Activated CD8-positive, alpha-beta memory T cell treated with anti-CD3 and anti-CD28 coated beads, Interleukin-2, amount 10 ng/mL, durations not matched to agents 7 days and 5 days (primary cell): Measurements from ENCODE around the gene DCTN3. TPM values are rescaled to one million over a fixed set of nuclear protein-coding genes. Genes with fewer than 3 reads are reported as not detected.

Source experiments
- ATAC-seq: fragments of 150-1000 bp; cut with Tn5 transposase; one replicate; pipeline ENCODE4 v1.10.0; 2021; ENCODE audit warnings: moderate library complexity
- CTCF ChIA-PET: fragments of 350-600 bp; sonication (Branson Sonifier 250); formaldehyde crosslinking; loops from one replicate; lab custom pipeline; 2021; ENCODE audit warnings: antibody characterized with exemption; lab: Charles Lee
- DNase-seq: peaks from one replicate; pipeline ENCODE4 v3.0.0-alpha.2; 2020
- H3K27ac Mint-ChIP-seq: one replicate; pipeline ENCODE4 v1.8.0; 2021; ENCODE audit warnings: mild to moderate bottlenecking, mixed read lengths
- H3K27me3 Mint-ChIP-seq: one replicate; pipeline ENCODE4 v1.8.0; 2021; ENCODE audit warnings: mixed read lengths
- H3K36me3 Mint-ChIP-seq: one replicate; pipeline ENCODE4 v1.8.0; 2021; ENCODE audit warnings: mild to moderate bottlenecking, mixed read lengths
- H3K4me1 Mint-ChIP-seq: one replicate; pipeline ENCODE4 v1.8.0; 2021; ENCODE audit warnings: mixed read lengths
- H3K4me3 Mint-ChIP-seq: one replicate; pipeline ENCODE4 v1.8.0; 2021; ENCODE audit warnings: mild to moderate bottlenecking, moderate library complexity, mixed read lengths
- H3K9me3 Mint-ChIP-seq: one replicate; pipeline ENCODE4 v1.8.0; 2022; ENCODE audit warnings: low read depth, mixed read lengths
- total RNA-seq, 2 experiments: library from RNA; stranded (reverse); gene quantifications; one replicate each; pipeline ENCODE4 v1.2.3, GENCODE V29; 2021

The DCTN3 gene
- total RNA-seq, 2 experiments from 2014 or later: 106 to 120 TPM

- Mint-ChIP-seq H3K4me1 (no peaks in the 10 kb centered on the region), H3K4me3 (no peak overlapping the region), H3K36me3 (no peaks in the 10 kb centered on the region), H3K27me3 (peaks cover 17% of the 10 kb centered on the region), H3K27ac (no peak overlapping the region), H3K9me3 (no peaks in the 10 kb centered on the region)
- DNase-seq: no peak
- no peak for ATAC-seq
- CTCF ChIA-PET: interaction anchor here (2.6 kb wide), 1 partner anchor 21 kb away, joined by 8 read pairs; no protein-coding TSS in a partner anchor
These were observed 49.4 kb downstream of the DCTN3 start for GRCh38 chr9:34570809-34571480.

GRCh38 chr9:34570376-34570775 is 49.9 kb downstream of the DCTN3 start:
- Mint-ChIP-seq H3K4me3 (no peak overlapping the region), H3K4me1 (no peaks in the 10 kb centered on the region), H3K27ac (no peak overlapping the region), H3K27me3 (peaks cover 14% of the 10 kb centered on the region), H3K9me3 (no peaks in the 10 kb centered on the region), H3K36me3 (no peaks in the 10 kb centered on the region)
- DNase-seq: no peak
- no peak for ATAC-seq
- CTCF ChIA-PET: interaction anchor here (2.6 kb wide), 1 partner anchor 21 kb away, joined by 8 read pairs; no protein-coding TSS in a partner anchor

GRCh38 chr9:34568774-34569173 is 51.5 kb downstream of the DCTN3 start:
- peaks cover 11% of the 10 kb centered on the region for H3K27me3 Mint-ChIP-seq
- no peak overlapping the region for H3K27ac Mint-ChIP-seq
- CTCF ChIA-PET: interaction anchor here (1.1 kb wide), 1 partner anchor 191 kb away, joined by 3 read pairs; no protein-coding TSS in a partner anchor

GRCh38 chr9:34568133-34568532 is 52.2 kb downstream of the DCTN3 start:
- CTCF ChIA-PET: interaction anchor here (1.1 kb wide), 1 partner anchor 191 kb away, joined by 3 read pairs; no protein-coding TSS in a partner anchor
- no peak for ATAC-seq
- Mint-ChIP-seq H3K27me3 (peaks cover 14% of the 10 kb centered on the region), H3K4me3 (no peak overlapping the region), H3K9me3 (no peaks in the 10 kb centered on the region), H3K4me1 (no peaks in the 10 kb centered on the region), H3K36me3 (no peaks in the 10 kb centered on the region), H3K27ac (no peak overlapping the region)
- no peak for DNase-seq

More at GRCh38 chr9:34568774-34569173, 51.5 kb downstream of the DCTN3 start:
- ATAC-seq: no peak
- Mint-ChIP-seq H3K4me3 (no peak overlapping the region), H3K4me1 (no peaks in the 10 kb centered on the region), H3K36me3 (no peaks in the 10 kb centered on the region), H3K9me3 (no peaks in the 10 kb centered on the region)
- DNase-seq: no peak

- H3K9me3 Mint-ChIP-seq: no peaks in the 10 kb centered on the region
- CTCF ChIA-PET: no interaction called here
- ATAC-seq (no peak), DNase-seq (no peak)
- no peaks in the 10 kb centered on the region for H3K4me1 Mint-ChIP-seq
- H3K4me3 Mint-ChIP-seq: no peak overlapping the region
- no peak overlapping the region for H3K27ac Mint-ChIP-seq
- peaks cover 14% of the 10 kb centered on the region for H3K27me3 Mint-ChIP-seq
- no peaks in the 10 kb centered on the region for H3K36me3 Mint-ChIP-seq
These were observed 53.3 kb downstream of the DCTN3 start for GRCh38 chr9:34566972-34567371.

GRCh38 chr9:34566322-34566721 is 54.0 kb downstream of the DCTN3 start:
- CTCF ChIA-PET: no interaction called here

DNA sequence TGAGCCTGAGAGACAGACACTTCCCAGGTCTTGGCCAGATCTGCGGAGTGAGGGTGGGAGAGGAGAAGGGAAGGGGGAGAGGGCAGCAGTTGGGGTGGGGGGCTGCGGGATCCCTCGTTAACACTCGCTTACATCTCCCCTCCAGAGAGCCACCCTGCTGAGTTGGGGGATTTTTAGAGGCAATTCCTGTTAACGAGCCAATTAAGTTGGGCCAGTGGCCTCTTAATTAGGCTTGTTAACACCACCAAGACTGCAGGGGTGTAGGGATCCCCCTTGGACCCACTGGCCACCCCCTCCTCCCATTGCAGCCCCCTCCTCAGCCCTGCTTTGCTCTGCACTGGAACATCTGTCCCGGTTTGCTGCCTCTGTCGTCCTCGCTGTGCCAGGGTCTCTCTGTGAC is 54.4 kb downstream of the DCTN3 start:
- Mint-ChIP-seq H3K4me3 (no peak overlapping the region), H3K36me3 (no peaks in the 10 kb centered on the region), H3K4me1 (no peaks in the 10 kb centered on the region), H3K9me3 (no peaks in the 10 kb centered on the region), H3K27me3 (peaks cover 18% of the 10 kb centered on the region), H3K27ac (no peak overlapping the region)
- no peak for ATAC-seq
- CTCF ChIA-PET: no interaction called here
- DNase-seq: no peak

More at GRCh38 chr9:34566322-34566721, 54.0 kb downstream of the DCTN3 start:
- peaks cover 15% of the 10 kb centered on the region for H3K27me3 Mint-ChIP-seq
- no peak overlapping the region for H3K27ac Mint-ChIP-seq
- no peaks in the 10 kb centered on the region for H3K9me3 Mint-ChIP-seq
- no peaks in the 10 kb centered on the region for H3K36me3 Mint-ChIP-seq
- H3K4me1 Mint-ChIP-seq: no peaks in the 10 kb centered on the region
- ATAC-seq (no peak), DNase-seq (no peak)
- H3K4me3 Mint-ChIP-seq: no peak overlapping the region

DNA sequence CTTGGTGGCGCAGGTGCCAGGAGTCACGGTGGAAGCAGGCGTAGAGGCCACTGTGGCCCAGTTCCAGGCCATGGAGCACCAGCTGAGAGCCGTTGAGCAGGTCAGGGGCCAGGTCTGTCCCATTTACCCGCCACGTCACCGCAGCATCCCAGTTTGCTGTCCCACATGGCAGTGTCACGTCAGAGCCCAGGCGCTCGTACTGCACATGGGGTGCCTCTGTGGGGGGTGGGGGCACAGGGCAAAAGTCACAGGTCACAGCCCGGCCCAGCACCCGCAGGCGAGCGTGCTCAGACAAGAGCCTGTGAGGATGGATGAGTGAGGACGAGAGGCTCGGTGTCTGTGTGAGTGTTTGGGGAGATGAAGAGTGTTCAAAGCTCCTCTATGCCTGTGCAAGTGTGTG is 55.7 kb downstream of the DCTN3 start:
- Mint-ChIP-seq H3K27ac (no peak overlapping the region), H3K36me3 (no peaks in the 10 kb centered on the region), H3K27me3 (peaks cover 22% of the 10 kb centered on the region), H3K4me1 (no peaks in the 10 kb centered on the region), H3K4me3 (no peak overlapping the region), H3K9me3 (no peaks in the 10 kb centered on the region)
- ATAC-seq (peak; percentile 12), DNase-seq (no peak)
- CTCF ChIA-PET: no interaction called here

Other genes starting within 250 kb of the DCTN3 start
- 1 to 10 TPM; 3.7 to 4.2 TPM for gene MYORG, start 243.6 kb downstream of the DCTN3 start, total RNA-seq
- 10 to 100 TPM in 1 of 2 experiments, 1 to 10 TPM in 1; 7.9 to 13.8 TPM for gene FAM219A, start 161.9 kb downstream of the DCTN3 start, total RNA-seq
- not detected for gene DNAI1, start 161.7 kb downstream of the DCTN3 start, total RNA-seq
- not detected for gene ENHO, start 97.5 kb downstream of the DCTN3 start, total RNA-seq
- gene CNTFR, start 30.8 kb downstream of the DCTN3 start, total RNA-seq: not detected
- gene RPP25L, start 8.4 kb downstream of the DCTN3 start, total RNA-seq: 10 to 100 TPM; 27.2 to 27.8 TPM
- gene ARID3C, start 8.6 kb upstream of the DCTN3 start, total RNA-seq: under 1 TPM in 1 of 2 experiments, not detected in 1; 0.26 TPM
- 10 to 100 TPM; 66.1 to 82.1 TPM for gene SIGMAR1, start 17.3 kb upstream of the DCTN3 start, total RNA-seq
- gene GALT, start 26.2 kb upstream of the DCTN3 start, total RNA-seq: 10 to 100 TPM; 61.0 to 71.3 TPM
- 10 to 100 TPM; 26.5 to 26.7 TPM for gene IL11RA, start 31.7 kb upstream of the DCTN3 start, total RNA-seq
- not detected for gene CCL27, start 42.2 kb upstream of the DCTN3 start, total RNA-seq
- gene CCL19, start 70.8 kb upstream of the DCTN3 start, total RNA-seq: not detected
- gene CCL21, start 89.6 kb upstream of the DCTN3 start, total RNA-seq: not detected